Ectodermal cell (in vitro differentiated cells): ENCODE measurements around the gene PRR16.

Source experiments
- H3K27ac ChIP-seq: 2 replicates; pipeline ENCODE4 v1.7.0; 2013; ENCODE audit warnings: mild to moderate bottlenecking, low read depth, low read length; ENCODE audit not compliant: insufficient read depth, poor library complexity, severe bottlenecking
- H3K27me3 ChIP-seq: 2 replicates; pipeline ENCODE4 v1.7.0; 2013; ENCODE audit warnings: mild to moderate bottlenecking, low read length; ENCODE audit not compliant: insufficient read depth, control insufficient read depth, poor library complexity, severe bottlenecking
- H3K36me3 ChIP-seq: one replicate; pipeline ENCODE4 v1.7.0; 2013; ENCODE audit warnings: low read length; ENCODE audit not compliant: control insufficient read depth, insufficient read depth
- H3K4me1 ChIP-seq: one replicate; pipeline ENCODE4 v1.7.0; 2013; ENCODE audit warnings: low read length; ENCODE audit not compliant: control insufficient read depth, insufficient read depth
- H3K4me3 ChIP-seq: 2 replicates; pipeline ENCODE4 v1.7.0; 2013; ENCODE audit warnings: low read depth, low read length, control low read depth; ENCODE audit not compliant: insufficient read depth
- H3K9me3 ChIP-seq: 2 replicates; pipeline ENCODE4 v1.7.0; 2013; ENCODE audit warnings: mild to moderate bottlenecking, low read length, moderate library complexity; ENCODE audit not compliant: control insufficient read depth
- WGBS, 2 experiments: methylation state at CpG; one replicate each; pipeline ENCODE4 v1.1.7; 2013; ENCODE audit warnings: missing lambda C conversion rate in 2 of 2; 5-methylcytosine and 5-hydroxymethylcytosine counted together

PRR16 gene

DNA sequence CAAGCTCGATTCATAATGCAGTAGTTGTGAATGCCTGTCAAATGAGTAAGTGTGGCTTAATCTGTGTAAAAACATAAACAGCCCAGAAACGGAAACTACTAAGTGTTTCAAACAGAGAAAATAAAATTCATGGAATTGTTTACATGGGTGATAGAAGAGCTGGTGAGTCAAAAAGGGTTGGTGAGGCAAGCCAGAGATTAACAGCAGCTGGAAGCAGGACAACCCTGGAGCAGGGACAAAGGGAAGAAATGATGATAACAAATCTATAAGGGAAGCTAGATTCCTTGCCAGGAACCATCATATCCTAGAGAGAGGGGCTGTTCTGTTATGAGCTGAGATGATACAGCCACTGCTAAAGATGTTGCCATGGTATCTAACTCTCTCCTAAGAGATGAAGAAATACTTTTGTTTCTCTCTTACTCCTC lies 18.0 kb upstream of the PRR16 start:
- no peak overlapping the region for H3K27ac ChIP-seq
- H3K4me1 ChIP-seq = peaks cover 6% of the 10 kb centered on the region
- no peaks in the 10 kb centered on the region for H3K9me3 ChIP-seq
- H3K27me3 ChIP-seq = no peaks in the 10 kb centered on the region
- no peaks in the 10 kb centered on the region for H3K36me3 ChIP-seq
- H3K4me3 ChIP-seq = no peak overlapping the region
- 88 to 100% methylated on average over 2 of the region's 2 CpGs for WGBS, 2 experiments

DNA sequence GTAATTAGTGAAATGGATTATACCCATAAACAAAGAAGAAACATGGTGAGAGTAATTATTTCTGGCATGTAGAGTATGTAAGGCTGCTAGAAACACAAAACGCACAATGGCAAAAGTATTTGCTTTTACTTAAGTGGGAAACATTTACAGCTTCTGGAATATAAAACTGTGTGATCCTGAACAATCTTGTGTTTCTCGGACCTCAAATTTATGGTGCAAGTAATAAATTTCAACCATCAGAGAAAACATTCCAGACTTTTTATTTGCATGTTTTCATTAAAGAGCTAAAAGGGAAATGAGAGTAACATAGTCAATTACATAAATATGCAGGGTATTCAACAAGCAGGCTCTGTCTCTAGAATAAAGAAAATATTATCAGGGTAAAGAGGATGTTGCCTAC lies 17.2 kb upstream of the PRR16 start:
- H3K27me3 ChIP-seq = no peaks in the 10 kb centered on the region
- H3K27ac ChIP-seq = no peak overlapping the region
- H3K4me1 ChIP-seq = peaks cover 6% of the 10 kb centered on the region
- H3K36me3 ChIP-seq = no peaks in the 10 kb centered on the region
- no peaks in the 10 kb centered on the region for H3K9me3 ChIP-seq
- no peak overlapping the region for H3K4me3 ChIP-seq
- 87 to 95% methylated on average over 1 to 2 of the region's 2 CpGs for WGBS, 2 experiments

DNA sequence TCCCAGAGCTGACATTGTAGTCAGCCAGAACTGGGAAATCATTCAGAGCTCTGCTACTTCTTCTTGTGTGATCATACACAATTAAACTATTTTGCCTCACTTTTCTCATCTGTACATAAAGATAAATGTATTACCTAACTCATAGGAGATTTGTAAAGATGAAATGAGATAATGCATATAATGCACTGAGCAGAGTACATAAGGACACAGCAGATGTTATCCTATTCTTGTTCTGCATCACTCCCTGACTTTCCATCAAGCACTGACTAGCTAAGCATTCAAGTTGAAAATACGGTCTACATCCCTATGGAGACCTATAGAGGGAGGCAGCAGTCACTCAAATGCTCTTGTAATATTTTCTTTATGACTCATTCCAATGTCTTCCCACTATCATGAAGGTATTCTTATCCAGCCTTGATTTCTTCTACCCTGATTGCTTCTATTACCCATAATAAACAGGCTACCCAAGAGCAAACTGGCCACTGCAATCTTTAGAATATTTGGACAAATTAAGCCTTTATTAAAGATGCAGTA lies 16.3 kb upstream of the PRR16 start:
- no peaks in the 10 kb centered on the region for H3K36me3 ChIP-seq
- H3K27me3 ChIP-seq = no peaks in the 10 kb centered on the region
- no peak overlapping the region for H3K27ac ChIP-seq
- 22 to 33% methylated on average over 1 of the region's 1 CpG for WGBS, 2 experiments
- H3K4me3 ChIP-seq = no peak overlapping the region
- peaks cover 6% of the 10 kb centered on the region for H3K4me1 ChIP-seq
- no peaks in the 10 kb centered on the region for H3K9me3 ChIP-seq

DNA sequence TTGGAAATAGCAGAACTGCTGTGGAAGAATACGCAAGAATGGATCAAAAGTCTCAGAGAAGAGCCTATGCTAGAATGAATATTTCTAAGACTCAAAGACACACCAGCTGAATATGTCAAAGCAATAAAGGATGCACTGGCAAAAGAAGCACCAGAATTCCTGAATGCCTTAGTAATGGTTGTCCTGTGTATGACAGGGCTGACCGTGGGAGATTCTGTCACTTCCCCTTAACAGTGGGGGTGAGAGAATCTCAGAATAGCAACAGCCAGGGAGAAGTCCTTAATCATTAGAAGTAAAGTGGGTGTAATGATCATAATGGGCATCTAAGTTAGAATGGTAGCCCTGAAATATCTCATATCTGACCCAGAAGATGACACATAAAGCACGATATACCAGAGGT lies 14.6 kb upstream of the PRR16 start:
- WGBS, 2 experiments = 91 to 96% methylated on average over 2 to 3 of the region's 3 CpGs
- H3K36me3 ChIP-seq = no peaks in the 10 kb centered on the region
- no peak overlapping the region for H3K4me3 ChIP-seq
- H3K27me3 ChIP-seq = no peaks in the 10 kb centered on the region
- H3K27ac ChIP-seq = no peak overlapping the region
- H3K9me3 ChIP-seq = no peaks in the 10 kb centered on the region
- peaks cover 6% of the 10 kb centered on the region for H3K4me1 ChIP-seq

DNA sequence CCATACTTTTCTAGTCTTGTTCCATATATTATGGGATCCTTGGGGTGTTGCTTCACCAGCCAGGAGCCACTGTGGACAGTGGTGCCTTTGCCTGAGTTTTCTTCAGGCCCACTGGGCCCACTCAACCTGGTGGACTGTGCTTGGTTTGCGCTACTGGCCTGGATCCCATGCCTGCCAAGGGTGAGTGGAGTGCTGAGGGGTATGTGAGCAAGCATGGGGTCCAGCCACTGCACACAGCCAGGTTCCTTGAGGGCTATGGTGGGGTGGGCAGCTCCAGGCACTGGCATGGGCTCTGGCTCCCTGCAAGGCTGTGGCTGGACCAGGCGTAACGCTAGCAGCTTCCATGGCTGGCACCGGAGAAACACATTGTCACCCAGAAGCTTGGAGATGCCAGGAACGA lies 13.2 kb upstream of the PRR16 start:
- Histone ChIP-seq H3K36me3 (no peaks in the 10 kb centered on the region), H3K4me3 (no peak overlapping the region), H3K27me3 (no peaks in the 10 kb centered on the region), H3K9me3 (no peaks in the 10 kb centered on the region), H3K4me1 (peaks cover 6% of the 10 kb centered on the region), H3K27ac (no peak overlapping the region)
- 96 to 98% methylated on average over 5 of the region's 5 CpGs for WGBS, 2 experiments

DNA sequence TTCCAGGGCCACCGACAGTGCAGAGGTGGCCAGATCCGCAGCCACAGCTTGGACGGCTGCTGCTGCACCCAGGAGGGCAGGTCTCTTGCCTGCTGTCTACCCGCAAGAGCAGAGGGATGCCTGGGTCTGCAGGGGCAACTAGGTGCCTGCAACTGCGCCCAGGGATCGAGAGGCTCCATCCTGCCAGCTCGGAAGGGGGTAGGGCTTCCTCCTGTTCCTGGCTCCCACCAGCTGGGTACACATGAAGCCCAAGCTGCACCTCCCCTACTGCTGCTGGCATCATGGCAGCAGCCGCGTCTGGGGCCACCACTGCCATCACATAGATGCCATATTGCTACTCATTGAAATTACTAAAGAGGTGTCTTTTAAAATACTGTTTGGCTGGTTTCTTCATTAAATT lies 12.7 kb upstream of the PRR16 start:
- Histone ChIP-seq H3K4me1 (peaks cover 3% of the 10 kb centered on the region), H3K4me3 (no peak overlapping the region), H3K27ac (no peak overlapping the region), H3K36me3 (no peaks in the 10 kb centered on the region), H3K9me3 (no peaks in the 10 kb centered on the region), H3K27me3 (no peaks in the 10 kb centered on the region)
- WGBS, 2 experiments = 89 to 96% methylated on average over 9 of the region's 9 CpGs

DNA sequence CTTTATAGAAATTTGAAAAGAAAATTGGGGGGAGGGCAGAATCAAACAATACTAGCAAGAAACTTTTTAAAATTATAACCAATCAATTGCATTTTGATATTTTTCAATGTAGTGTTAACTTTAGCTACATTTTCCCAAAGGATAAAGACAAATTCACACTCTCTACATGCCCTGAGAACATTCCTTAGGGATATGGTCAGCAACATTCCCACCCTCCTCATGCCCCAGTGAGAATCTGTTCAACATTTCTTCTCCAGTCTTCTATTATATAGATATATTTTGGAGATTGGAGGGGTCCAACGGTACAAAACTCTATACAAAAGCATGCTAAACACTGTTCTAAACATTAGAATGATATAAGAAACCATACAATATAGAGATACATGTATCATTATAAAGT lies 11.6 kb upstream of the PRR16 start:
- Histone ChIP-seq H3K36me3 (no peaks in the 10 kb centered on the region), H3K27me3 (no peaks in the 10 kb centered on the region)
- WGBS, 2 experiments = no CpG with 5 or more reads among the region's 1 CpG

DNA sequence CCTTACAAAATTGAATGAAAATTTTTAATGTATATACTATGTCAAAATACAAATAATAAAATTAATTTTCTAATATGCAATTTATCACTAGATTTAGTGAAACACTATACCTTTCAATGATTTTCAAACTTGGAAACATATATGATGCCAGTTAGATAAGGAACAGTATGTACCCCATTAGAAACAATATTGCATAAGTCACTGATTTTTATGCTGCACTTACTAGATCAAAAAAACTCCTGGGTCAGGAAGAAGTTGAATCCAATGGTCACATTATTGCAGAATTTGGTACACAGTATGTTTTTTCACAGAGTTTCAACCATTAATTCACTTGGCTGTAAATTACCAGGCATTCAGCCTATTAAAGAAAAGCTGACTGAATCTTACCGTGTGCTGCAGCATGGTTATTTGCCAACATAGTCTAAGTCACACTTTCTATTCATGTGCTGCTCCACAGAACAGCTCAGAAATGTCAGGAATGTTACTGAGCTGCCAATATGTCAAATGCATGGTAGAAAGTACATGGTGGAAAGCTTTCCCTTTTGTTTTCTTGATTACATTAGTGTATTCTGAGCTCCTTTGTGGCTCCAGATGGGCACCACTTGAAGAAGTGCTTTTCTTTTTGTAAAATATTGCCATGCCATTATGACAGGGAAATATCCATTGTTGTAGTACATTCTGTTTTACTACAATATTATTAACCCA lies 9.9 kb upstream of the PRR16 start:
- H3K4me3 ChIP-seq = no peak overlapping the region
- 38 to 68% methylated on average over 1 of the region's 1 CpG for WGBS, 2 experiments
- no peaks in the 10 kb centered on the region for H3K27me3 ChIP-seq
- H3K4me1 ChIP-seq = no peaks in the 10 kb centered on the region
- no peaks in the 10 kb centered on the region for H3K36me3 ChIP-seq
- no peaks in the 10 kb centered on the region for H3K9me3 ChIP-seq
- peak overlapping the region; percentile 53 for H3K27ac ChIP-seq

More for the DNA sequence above, 11.6 kb upstream of the PRR16 start:
- Histone ChIP-seq H3K4me1 (no peaks in the 10 kb centered on the region), H3K4me3 (no peak overlapping the region), H3K27ac (no peak overlapping the region), H3K9me3 (no peaks in the 10 kb centered on the region)

DNA sequence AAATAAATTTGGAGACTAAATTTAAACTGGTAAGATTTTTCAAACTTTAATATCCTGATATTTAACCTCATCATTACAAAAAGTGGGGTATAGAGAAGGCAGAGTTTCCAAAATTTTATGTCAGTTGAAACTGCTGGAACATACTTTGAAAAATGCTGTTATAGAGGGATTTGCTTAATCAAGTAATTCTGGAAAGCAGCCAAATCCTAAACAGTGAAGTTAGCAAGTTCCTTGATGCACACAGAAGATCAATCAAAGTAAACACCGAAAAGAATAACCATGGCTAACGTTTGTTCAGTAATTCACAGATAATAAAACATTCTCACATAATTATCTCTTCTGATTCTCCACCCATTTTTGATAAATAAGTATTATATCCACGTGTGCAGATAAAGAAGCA lies 8.1 kb upstream of the PRR16 start:
- Histone ChIP-seq H3K9me3 (no peaks in the 10 kb centered on the region), H3K27me3 (no peaks in the 10 kb centered on the region), H3K4me3 (no peak overlapping the region), H3K27ac (no peak overlapping the region), H3K4me1 (no peaks in the 10 kb centered on the region), H3K36me3 (no peaks in the 10 kb centered on the region)
- 76 to 79% methylated on average over 3 of the region's 3 CpGs for WGBS, 2 experiments

DNA sequence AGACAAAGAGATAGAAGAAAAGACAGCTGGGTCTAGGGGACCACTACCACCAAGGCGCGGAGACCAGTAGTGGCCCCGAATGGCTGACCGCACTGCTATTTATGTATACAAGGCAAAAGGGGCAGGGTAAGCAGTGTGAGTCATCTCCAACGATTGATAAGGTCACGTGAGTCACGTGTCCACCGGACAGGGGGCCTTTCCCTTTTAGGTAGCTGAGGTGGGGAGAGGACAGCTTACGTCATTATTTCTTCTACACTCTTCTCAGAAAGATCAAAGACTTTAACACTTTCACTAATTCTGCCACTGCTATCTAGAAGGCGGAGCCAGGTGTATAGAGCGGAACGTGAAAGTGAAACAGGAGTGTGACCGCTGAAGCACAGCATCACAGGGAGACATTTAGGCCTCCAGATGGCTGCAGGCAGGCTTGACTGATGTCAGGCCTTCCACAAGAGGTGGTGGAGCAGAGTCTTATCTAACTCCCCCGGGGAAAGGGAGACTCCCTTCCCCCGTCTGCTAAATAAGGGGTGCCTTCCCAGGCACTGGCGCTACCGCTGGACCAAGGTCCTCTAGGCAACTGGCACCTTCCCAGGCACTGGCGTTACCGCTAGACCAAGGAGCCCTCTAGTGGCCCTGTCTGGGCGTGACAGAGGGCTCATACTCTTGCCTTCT lies 6.1 kb upstream of the PRR16 start:
- no peak overlapping the region for H3K4me3 ChIP-seq
- 71% methylated on average over 20 of the region's 20 CpGs for WGBS, 2 experiments
- no peak overlapping the region for H3K27ac ChIP-seq
- H3K27me3 ChIP-seq = peaks cover 3% of the 10 kb centered on the region
- no peaks in the 10 kb centered on the region for H3K9me3 ChIP-seq
- H3K4me1 ChIP-seq = peaks cover 1% of the 10 kb centered on the region
- no peaks in the 10 kb centered on the region for H3K36me3 ChIP-seq
